ENCODE data around the gene HOXC10.

DNA sequence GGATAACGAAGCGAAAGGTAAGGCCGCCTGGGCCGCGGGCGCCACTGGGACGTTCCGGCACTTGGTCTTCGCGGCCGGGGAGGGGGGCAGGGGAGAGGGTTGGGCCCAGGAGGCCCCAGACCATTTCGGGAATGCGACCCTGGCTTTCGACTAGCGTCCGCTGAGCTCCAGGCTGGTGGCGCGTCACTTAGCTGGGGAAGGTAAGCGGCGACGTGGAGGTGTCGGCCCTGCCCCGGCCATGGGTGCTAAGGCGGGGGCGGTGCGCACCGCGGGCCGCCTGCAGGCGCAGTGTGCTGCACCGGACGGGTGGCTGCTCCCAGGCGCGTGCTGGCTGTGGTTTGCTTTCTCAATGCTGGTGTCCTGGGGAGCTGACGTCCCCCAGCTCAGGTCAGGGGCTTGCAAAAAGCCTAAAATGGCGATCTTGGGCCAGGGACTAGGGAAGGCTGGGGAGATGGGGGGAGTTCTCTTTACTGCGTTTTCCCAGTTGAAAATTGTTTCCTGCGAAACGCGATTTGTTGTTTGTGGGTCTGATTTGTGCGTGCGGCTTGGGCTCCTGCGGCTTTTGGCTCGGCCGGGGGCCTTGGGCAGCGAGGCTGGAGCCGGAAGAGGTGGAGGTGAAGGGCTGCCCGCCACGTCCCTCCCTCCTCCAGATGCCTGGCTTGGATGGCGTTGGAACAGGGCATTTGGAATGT is 1.2 kb downstream of the HOXC10 start:
- TF ChIP-seq TAF1 (IDR thresholded peaks at IDR 0.05; ENCODE audit: low read depth, low read length), result no peak
- no peak for TF ChIP-seq JUND (IDR thresholded peaks at IDR 0.05; ENCODE audit: low read length)
- TF ChIP-seq RAD21 (IDR thresholded peaks at IDR 0.05 in 1 of 2, conservative IDR thresholded peaks at IDR 0.05 in 1 of 2; ENCODE audit: low read depth in 2 of 2, low read length in 2 of 2), result no peak
- no peak for TF ChIP-seq MAFK (IDR thresholded peaks at IDR 0.05; ENCODE audit: low read depth, low read length)
- TF ChIP-seq KDM4A (IDR thresholded peaks at IDR 0.05; ENCODE audit: low read depth, low read length, severe bottlenecking), result no peak
- TF ChIP-seq EZH2 (IDR thresholded peaks at IDR 0.05; ENCODE audit: low read depth, low read length, severe bottlenecking), result peak; percentile 99
- TF ChIP-seq SP4 (IDR thresholded peaks at IDR 0.05; ENCODE audit: low read length), result no peak
